GM12872 (cell line): ENCODE measurements around the gene SLC6A6.

Experiments used
- CTCF ChIP-seq: IDR thresholded peaks from 3 replicates; pipeline ENCODE4 v1.5.1; 2011; ENCODE audit warnings: low read depth, mild to moderate bottlenecking, low read length, moderate library complexity; ENCODE audit not compliant: insufficient read depth

SLC6A6 gene

GRCh38 chr3:14436954-14437281 lies 34.5 kb downstream of the SLC6A6 start:
- TF ChIP-seq CTCF: no peak

GRCh38 chr3:14438262-14438661 lies 35.9 kb downstream of the SLC6A6 start:
- TF ChIP-seq CTCF: no peak

GRCh38 chr3:14438929-14439328 lies 36.5 kb downstream of the SLC6A6 start:
- no peak for TF ChIP-seq CTCF

GRCh38 chr3:14439501-14440167 lies 37.2 kb downstream of the SLC6A6 start:
- TF ChIP-seq CTCF: no peak

GRCh38 chr3:14440168-14440518 lies 37.7 kb downstream of the SLC6A6 start:
- no peak for TF ChIP-seq CTCF

- no peak for TF ChIP-seq CTCF
These were observed 38.3 kb downstream of the SLC6A6 start for GRCh38 chr3:14440531-14441239.

GRCh38 chr3:14441240-14441919 lies 39.0 kb downstream of the SLC6A6 start:
- TF ChIP-seq CTCF: no peak
